GM12874 (cell line): ENCODE measurements around the gene TDO2.

ENCODE experiments used
- TF ChIP-seq, protein P1 (sequence below): IDR thresholded peaks from 2 replicates; pipeline ENCODE4 v1.5.1; 2011; ENCODE audit warnings: low read depth, mild to moderate bottlenecking, control low read depth, low read length, moderate library complexity; ENCODE audit not compliant: insufficient read depth

The TDO2 gene

DNA sequence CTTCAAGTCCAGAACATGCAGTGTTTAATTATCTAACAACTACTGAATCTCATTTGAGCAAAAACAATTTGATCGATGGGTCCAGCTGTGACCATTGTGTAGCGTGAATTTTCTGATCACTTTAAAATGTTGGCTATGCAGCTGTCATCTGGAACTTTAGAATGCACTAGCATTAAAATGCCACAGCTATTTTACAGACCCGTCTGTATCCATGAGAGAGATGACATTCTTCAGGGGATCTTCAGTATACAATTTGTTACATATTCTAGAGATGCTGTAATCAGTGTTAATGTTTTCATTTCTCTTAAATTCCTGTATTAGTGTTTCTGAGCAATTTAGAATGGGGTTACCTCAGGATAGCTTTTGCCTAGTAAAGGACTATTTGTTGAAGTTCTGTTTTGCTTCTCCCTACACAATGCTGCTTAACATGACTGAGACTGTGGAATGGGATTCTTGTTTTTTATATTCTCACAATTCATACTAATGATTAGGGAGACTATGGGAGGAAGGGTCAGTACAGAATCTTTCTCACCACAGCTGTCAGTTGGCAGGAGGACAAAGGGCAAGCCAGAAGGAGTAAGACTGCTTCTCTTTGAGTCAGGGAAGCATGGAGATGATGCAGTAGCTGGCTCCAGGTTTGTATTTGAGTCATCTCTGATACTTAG is 63.4 kb downstream of the TDO2 start:
- TF ChIP-seq, protein P1, sequence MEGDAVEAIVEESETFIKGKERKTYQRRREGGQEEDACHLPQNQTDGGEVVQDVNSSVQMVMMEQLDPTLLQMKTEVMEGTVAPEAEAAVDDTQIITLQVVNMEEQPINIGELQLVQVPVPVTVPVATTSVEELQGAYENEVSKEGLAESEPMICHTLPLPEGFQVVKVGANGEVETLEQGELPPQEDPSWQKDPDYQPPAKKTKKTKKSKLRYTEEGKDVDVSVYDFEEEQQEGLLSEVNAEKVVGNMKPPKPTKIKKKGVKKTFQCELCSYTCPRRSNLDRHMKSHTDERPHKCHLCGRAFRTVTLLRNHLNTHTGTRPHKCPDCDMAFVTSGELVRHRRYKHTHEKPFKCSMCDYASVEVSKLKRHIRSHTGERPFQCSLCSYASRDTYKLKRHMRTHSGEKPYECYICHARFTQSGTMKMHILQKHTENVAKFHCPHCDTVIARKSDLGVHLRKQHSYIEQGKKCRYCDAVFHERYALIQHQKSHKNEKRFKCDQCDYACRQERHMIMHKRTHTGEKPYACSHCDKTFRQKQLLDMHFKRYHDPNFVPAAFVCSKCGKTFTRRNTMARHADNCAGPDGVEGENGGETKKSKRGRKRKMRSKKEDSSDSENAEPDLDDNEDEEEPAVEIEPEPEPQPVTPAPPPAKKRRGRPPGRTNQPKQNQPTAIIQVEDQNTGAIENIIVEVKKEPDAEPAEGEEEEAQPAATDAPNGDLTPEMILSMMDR = no peak
